GM13977 (cell line): ENCODE measurements around the gene STXBP6.

Experiments
- DNase-seq: peaks from one replicate; pipeline ENCODE4 v3.0.0; 2012; ENCODE audit warnings: low spot score
- in situ Hi-C: fragments of 300-500 bp; cut with MboI; formaldehyde crosslinking; loops from one replicate; pipeline ENCODE4 v1.12.0; 2022; ENCODE audit warnings: low sequenced_read_pairs, low pct_unique_long_range_greater_than_20kb, mixed read lengths, inconsistent platforms; ENCODE audit not compliant: unreplicated experiment
- TF ChIP-seq, protein P1 (sequence below): IDR thresholded peaks from 2 replicates; pipeline ENCODE4 v1.5.1; 2012; ENCODE audit warnings: mild to moderate bottlenecking, control low read depth; ENCODE audit not compliant: insufficient read depth; ENCODE audit errors: extremely low read depth, missing control alignments

The STXBP6 gene

DNA sequence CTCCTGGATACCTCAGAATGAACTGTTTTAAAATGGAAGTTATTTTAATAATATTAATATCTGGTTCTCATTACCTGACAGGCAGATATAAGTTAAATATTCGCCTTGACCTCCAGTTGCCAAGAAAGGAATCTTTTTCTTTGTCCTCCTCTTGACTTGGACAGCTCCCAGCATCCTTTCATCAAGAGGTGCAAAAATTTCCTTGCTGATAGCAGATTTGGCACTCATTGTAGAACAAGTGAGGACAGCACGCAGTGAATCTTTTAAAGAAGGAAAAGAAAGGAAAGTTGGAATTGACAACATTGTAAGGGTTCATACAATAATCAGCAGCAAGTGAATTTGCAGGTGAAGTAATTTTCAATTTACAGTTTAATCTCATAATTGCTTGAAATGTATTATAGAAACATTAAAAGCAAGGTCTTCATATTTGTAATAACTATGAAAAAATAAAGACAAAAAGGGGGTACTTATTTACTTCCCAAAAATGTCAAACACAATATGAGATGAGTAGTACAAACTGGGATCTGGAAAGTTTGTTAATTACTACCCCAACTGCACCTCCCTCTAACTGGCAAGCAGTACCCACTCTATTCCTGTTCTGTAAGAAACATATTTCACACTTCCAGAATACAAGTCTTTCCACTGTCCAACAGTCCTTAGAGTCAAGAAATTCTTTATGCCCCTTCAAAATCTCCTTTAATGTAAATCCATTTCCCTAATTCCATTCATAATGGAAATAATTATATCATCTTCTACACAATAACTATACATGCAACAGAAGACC lies 75.2 kb downstream of the STXBP6 start:
- DNase-seq, result no peak
- TF ChIP-seq, protein P1, sequence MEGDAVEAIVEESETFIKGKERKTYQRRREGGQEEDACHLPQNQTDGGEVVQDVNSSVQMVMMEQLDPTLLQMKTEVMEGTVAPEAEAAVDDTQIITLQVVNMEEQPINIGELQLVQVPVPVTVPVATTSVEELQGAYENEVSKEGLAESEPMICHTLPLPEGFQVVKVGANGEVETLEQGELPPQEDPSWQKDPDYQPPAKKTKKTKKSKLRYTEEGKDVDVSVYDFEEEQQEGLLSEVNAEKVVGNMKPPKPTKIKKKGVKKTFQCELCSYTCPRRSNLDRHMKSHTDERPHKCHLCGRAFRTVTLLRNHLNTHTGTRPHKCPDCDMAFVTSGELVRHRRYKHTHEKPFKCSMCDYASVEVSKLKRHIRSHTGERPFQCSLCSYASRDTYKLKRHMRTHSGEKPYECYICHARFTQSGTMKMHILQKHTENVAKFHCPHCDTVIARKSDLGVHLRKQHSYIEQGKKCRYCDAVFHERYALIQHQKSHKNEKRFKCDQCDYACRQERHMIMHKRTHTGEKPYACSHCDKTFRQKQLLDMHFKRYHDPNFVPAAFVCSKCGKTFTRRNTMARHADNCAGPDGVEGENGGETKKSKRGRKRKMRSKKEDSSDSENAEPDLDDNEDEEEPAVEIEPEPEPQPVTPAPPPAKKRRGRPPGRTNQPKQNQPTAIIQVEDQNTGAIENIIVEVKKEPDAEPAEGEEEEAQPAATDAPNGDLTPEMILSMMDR, result no peak
- in situ Hi-C loops, result no loop called here

DNA sequence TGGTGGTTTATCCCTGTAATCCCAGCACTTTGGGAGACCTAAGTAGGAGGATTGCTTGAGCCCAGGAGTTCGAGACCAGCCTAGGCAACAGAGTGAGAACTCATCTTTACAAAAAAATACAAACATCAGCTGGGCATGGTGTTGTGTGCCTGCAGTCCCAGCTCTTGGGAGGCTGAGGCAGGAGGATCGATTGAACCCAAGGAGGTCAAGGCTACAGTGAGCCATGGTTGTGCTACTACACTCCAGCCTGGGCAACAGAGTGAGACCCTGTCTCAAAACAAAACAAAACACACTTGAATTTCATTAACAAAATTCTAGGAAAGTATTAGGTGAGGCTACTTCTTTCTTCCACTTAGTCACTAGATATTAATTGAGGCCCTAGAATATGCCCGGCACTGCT lies 77.1 kb downstream of the STXBP6 start:
- in situ Hi-C loops, result no loop called here
- TF ChIP-seq, protein P1, result no peak
- DNase-seq, result no peak

DNA sequence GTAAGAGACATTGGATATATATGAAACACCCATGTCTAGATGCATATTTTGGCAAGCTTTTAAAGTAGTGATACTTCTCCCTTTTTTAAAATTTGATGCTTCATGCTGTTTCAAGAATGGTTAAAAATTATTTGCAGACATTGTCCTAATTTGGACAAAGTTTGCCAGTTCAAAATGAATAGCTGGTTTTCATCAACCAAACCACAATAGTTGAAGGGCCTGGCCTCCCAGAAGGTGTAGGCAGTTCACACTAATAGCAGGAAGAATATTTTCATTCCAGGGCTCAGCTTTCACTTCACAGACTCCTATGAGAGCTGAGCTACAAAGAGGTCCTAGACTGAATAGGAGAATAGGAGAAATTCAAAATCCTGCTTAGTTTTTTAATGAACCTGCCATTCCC lies 78.7 kb downstream of the STXBP6 start:
- no peak for DNase-seq
- in situ Hi-C loops, result no loop called here
- TF ChIP-seq, protein P1, result no peak

DNA sequence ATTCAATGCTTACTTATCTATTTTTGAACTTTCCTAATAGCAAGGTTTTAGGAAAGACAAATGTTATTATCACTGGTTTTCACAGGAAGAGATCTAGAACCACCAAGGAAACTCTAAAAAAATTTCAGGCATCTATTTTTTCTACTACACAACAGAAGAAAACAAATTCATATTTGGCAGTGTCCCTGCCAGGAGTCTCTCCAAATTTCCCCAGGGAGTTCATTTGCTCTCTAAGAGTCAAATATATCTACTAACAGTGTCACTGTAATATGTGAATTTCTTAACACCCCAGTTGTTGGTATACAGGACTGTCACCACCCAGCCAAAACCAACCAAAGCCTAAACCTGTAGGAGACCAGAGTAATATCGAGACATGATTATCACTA lies 83.4 kb downstream of the STXBP6 start:
- DNase-seq, result no peak
- in situ Hi-C loops, result no loop called here
- TF ChIP-seq, protein P1, result no peak

DNA sequence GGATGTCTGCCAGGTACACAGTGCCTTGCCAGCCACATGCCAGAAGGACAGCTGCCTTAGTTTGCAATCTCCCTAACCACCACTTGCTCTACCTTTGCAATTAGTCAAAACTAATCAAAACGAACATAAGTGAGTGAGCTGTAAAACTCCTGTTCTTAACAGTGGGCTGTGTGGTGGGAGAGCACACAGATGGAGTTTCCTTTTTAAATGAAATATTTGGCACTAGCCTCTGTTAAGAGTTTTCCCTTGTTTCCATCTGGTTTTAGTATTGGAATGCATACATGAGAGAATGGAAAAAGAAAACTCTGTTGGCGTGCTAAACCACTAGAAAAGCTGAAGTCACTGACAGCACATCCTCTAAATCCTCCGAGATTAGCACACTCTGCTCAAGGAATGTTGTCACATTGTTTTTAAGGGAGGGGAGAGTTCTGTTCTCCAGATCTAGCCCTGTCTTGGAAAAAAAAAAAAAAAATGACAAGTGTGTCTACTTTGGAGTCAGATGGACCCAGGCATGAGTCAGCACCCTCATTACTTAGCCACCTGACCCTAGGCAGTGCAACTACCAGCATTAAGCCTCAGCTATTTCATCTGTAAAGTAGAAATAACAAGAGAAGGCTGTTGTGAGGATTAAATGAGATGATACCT lies 83.9 kb downstream of the STXBP6 start:
- DNase-seq, result no peak
- TF ChIP-seq, protein P1, result no peak
- in situ Hi-C loops, result no loop called here

DNA sequence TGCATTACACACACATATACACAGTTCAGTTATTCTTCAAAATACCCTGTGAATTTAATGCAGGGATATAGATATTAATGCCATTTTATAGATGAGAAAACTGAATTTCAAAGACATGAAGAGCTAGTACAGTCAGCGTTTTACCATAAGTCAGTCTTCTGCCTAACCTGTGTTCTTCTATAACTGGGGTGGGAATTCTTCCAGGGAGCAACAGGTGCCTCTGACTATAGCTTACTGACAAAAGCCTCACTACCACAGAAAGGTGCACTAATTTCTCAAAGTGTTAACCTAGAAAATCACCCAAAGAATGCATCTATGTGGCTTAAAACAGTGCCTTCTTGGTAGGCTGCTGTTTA lies 84.4 kb downstream of the STXBP6 start:
- no peak for DNase-seq
- TF ChIP-seq, protein P1, result no peak

More for the DNA sequence above, 84.4 kb downstream of the STXBP6 start:
- in situ Hi-C loops, result no loop called here
